H1 (cell line): ENCODE measurements around the gene UBAP2. TPM values are rescaled to one million over a fixed set of nuclear protein-coding genes. Genes with fewer than 3 reads are reported as not detected.

Experiments used
- GTF2F1 ChIP-seq: IDR thresholded peaks from 2 replicates; pipeline ENCODE4 v1.6.1; 2012; ENCODE audit warnings: low read depth, low read length, improper control_type of control experiment, borderline replicate concordance
- NRF1 ChIP-seq: IDR thresholded peaks from 2 replicates; pipeline ENCODE4 v1.6.1; 2011; ENCODE audit warnings: mild to moderate bottlenecking, low read depth, low read length, improper control_type of control experiment
- SP2 ChIP-seq: IDR thresholded peaks from 2 replicates; pipeline ENCODE4 v1.6.1; 2012; ENCODE audit warnings: mild to moderate bottlenecking, low read length, inconsistent platforms
- TAF7 ChIP-seq: optimal IDR thresholded peaks from 2 replicates; pipeline ENCODE3; 2011; ENCODE audit warnings: low read depth, mild to moderate bottlenecking, inconsistent platforms, low read length, moderate library complexity, borderline replicate concordance
- TEAD4 ChIP-seq: IDR thresholded peaks from 2 replicates; pipeline ENCODE4 v1.6.1; 2012; ENCODE audit warnings: low read depth, low read length, inconsistent platforms, mixed read lengths
- polyA plus RNA-seq, 7 experiments: library from polyadenylated mRNA; depleted of rRNA in 3 of 7; stranded (reverse) in 5 of 7; unstranded in 2 of 7; fragments of >200 nt in 5 of 7; fragments of 200-250 nt in 2 of 7; gene quantifications; 1 replicate in 5 of 7; 2 replicates in 1 of 7; 4 replicates in 1 of 7; pipeline versions ENCODE4 v1.2.1 to v1.2.3, GENCODE V29; 2011 to 2013; ENCODE audit warnings: missing spikeins in 2 of 7, mixed read lengths in 2 of 7
- total RNA-seq: library from RNA; stranded (reverse); fragmentation: NEBNext Ultra II Directional; extraction: Animal tissue kit (Norgen Biotek cat#: 25700); gene quantifications from 2 replicates; pipeline ENCODE4 v1.2.1, GENCODE V29; 2021

Gene UBAP2
- total and polyA plus RNA-seq, 2 of the 8 experiments (the other 6 are each of a cell fraction or from before 2014, with no cell fraction given): 75.0 to 81.4 TPM

DNA sequence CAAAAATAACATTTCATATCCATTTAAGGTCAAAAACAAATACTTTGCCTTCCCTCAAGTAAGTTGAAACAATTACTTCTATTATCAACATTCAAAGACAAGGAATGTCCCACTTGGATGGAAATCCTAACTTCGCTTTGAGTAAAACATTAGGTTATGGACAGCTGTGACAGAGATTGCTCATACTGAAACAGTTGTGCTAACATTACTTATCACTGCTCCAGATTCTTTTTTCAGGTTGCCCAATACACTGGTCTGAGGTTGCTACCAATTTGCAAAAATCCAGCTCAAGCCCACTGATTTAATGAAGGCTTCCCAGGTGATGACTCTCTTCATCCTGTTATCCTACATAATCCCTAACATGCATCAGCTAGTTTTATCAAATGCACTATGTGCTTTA is 98.3 kb downstream of the UBAP2 start (continued):
- TF ChIP-seq NRF1: no peak
- no peak for TF ChIP-seq TEAD4
- TF ChIP-seq TAF7: no peak
- no peak for TF ChIP-seq SP2
- no peak for TF ChIP-seq GTF2F1
